Retinal pigment epithelial cell (primary cell): Measurements from ENCODE around the gene SPDYE6.
"Not testable (repeated sequence)": the region's sequence is repeated elsewhere in the genome, so short reads cannot be mapped to it uniquely, and the experiment has no call there.

Experiments used
- DNase-seq: peaks from one replicate; pipeline ENCODE4 v3.0.0-alpha.2; 2010; ENCODE audit warnings: low read depth
- H3K4me3 ChIP-seq: 2 replicates; pipeline ENCODE4 v1.5.1; 2011; ENCODE audit warnings: mild to moderate bottlenecking, low read length, control low read depth, moderate library complexity
- CTCF ChIP-seq: conservative IDR thresholded peaks from 2 replicates; pipeline ENCODE4 v1.5.1; 2011; ENCODE audit warnings: low read depth, low read length, control low read depth, inconsistent platforms

The SPDYE6 gene

DNA sequence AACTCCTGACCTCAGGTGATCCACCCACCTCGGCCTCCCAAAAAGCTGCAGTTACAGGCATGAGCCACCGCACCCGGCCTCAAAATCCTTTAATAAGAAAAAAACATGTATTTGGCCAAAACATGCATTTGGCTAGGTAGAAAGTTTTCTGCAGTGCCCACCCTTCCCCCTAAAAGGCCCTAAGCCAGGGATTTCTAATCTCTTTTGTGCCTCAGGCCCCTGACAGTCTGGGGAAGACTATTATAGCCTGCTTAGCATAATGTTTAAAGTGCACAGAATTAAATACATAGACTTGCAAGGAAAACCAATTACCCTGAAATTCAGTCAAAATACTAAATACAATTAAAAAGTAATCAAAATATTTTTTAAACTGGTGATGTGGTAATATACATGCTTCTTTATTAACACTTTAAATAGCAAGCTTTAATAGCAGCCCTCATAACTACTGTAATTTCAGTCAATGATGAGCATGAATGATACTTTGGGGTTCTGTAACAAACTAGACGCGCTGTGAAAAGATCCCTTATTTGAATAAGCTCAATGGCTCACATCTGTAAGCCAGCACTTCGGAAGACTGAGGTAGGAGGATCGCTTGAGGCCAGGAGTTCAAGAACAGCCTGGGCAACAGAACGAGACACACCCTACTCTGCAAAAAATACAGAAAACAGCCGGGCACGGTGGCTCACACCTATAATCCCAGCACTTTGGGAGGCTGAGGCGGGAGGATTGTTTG, 29.9 kb downstream of the SPDYE6 start:
- DNase-seq, result no peak
- TF ChIP-seq CTCF, result no peak
- H3K4me3 ChIP-seq, result no peak overlapping the region

DNA sequence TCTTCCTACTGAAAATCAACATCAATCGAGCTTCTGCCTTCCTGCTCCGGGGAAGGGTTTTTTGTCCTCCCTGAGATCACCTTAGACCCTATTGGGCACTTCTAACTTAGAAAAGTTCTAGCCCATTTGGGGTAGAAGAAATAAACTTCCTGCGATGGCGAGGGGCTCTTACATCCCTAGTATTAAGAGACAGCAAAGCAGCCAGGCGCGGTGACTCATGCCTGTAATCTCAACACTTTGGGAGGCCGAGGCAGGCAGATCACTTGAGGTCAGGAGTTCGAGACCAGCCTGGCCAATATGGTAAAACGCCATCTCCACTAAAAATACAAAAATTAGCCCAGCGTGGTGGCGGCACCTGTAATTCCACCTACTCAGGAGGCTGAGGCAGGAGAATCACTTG, 31.1 kb downstream of the SPDYE6 start:
- H3K4me3 ChIP-seq, DNase-seq: not testable (repeated sequence)

GRCh38 chr7:102323914-102324195, 32.4 kb downstream of the SPDYE6 start:
- DNase-seq, result no peak
- H3K4me3 ChIP-seq, result no peak overlapping the region
- TF ChIP-seq CTCF, result no peak

- DNase-seq, result no peak
- no peak overlapping the region for H3K4me3 ChIP-seq
- TF ChIP-seq CTCF, result no peak
Measured at GRCh38 chr7:102322202-102322715, 34.0 kb downstream of the SPDYE6 start.

- DNase-seq, result no peak
Measured at GRCh38 chr7:102321351-102322201, 34.7 kb downstream of the SPDYE6 start.

GRCh38 chr7:102320601-102321350, 35.5 kb downstream of the SPDYE6 start:
- no peak for TF ChIP-seq CTCF
- no peak overlapping the region for H3K4me3 ChIP-seq
- no peak for DNase-seq

More at GRCh38 chr7:102321351-102322201, 34.7 kb downstream of the SPDYE6 start:
- TF ChIP-seq CTCF, result no peak
- H3K4me3 ChIP-seq, result no peak overlapping the region

GRCh38 chr7:102320181-102320580, 36.1 kb downstream of the SPDYE6 start:
- DNase-seq, result no peak
- TF ChIP-seq CTCF, result no peak
- no peak overlapping the region for H3K4me3 ChIP-seq
